Glomerular visceral epithelial cell (primary cell): ENCODE data around the gene IRS1.

Source experiments
- DNase-seq: peaks from one replicate; pipeline ENCODE4 v3.0.0-alpha.2; 2016; ENCODE audit errors: extremely low spot score

Gene IRS1

GRCh38 chr2:226758921-226759640, 40.5 kb downstream of the IRS1 start:
- peak; percentile 67 for DNase-seq

GRCh38 chr2:226756131-226756530, 43.5 kb downstream of the IRS1 start:
- DNase-seq, result peak; percentile 86

DNA sequence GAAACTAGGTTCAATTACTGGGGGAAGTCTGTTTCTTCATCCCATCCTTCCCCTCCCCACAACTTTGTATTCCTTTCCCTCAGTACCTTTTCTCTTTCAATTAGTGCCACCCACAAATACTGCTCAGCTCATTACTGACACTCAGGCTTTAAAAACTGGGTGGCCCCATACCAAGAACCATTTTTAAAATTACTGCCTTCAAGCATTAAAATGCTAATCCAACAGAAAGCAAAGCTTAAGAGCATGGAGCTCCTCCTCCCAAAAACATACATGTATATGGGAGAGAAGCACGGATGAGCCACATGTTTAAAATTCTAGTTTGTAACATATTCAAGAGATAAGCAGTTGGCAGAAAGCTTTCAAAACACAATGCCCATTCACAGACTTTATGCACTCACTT, 44.0 kb downstream of the IRS1 start:
- no peak for DNase-seq

GRCh38 chr2:226754821-226755604, 44.6 kb downstream of the IRS1 start:
- DNase-seq, result no peak

- DNase-seq, result no peak
Measured at GRCh38 chr2:226752887-226753286, 46.7 kb downstream of the IRS1 start.

GRCh38 chr2:226747288-226747687, 52.3 kb downstream of the IRS1 start:
- DNase-seq, result no peak

- DNase-seq, result no peak
Measured at GRCh38 chr2:226746196-226746800, 53.3 kb downstream of the IRS1 start.

DNA sequence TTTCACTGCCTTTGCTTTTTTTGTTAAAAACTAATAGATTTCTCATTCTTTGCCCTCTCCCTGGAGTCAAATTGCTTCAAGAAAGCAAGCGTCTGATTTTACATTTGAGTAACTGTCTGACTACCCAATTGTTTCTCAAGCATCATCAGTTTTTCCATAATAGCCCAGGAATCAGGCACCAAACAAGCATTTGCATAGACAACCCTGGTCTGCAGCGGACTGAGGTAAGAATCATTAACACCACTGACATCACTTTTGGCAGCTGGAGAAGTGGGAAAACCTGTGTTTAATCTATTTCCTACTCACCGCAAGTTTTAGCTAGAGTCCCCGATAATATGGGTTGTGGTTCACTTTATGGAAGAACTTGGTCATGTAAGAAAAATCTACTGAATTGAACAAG, 55.7 kb downstream of the IRS1 start:
- DNase-seq, result peak; percentile 89

GRCh38 chr2:226742347-226742746, 57.3 kb downstream of the IRS1 start:
- no peak for DNase-seq

- no peak for DNase-seq
Measured at GRCh38 chr2:226740039-226740648, 59.5 kb downstream of the IRS1 start.

DNA sequence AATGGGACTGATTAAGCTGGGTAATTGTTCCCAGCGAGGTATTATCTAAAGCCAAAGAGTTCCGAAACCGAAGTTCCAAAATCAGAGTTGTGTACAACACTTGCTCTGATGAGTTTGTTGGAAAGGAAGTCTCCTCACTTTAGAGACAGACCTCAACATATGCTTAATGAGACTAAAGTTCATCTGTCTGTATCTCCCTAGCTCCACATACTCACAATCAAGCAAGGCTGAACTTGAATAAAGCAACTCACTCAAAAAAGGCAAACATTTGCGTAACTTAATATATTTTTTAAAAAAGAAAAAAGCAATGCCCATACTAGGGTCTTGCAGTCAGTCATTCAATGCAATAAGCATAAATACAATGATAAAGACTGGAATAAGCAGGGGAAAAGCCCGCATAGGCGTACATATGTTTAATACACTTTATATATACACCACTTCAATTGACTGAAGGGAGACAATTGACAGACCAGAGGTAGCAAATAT, 60.0 kb downstream of the IRS1 start:
- no peak for DNase-seq

DNA sequence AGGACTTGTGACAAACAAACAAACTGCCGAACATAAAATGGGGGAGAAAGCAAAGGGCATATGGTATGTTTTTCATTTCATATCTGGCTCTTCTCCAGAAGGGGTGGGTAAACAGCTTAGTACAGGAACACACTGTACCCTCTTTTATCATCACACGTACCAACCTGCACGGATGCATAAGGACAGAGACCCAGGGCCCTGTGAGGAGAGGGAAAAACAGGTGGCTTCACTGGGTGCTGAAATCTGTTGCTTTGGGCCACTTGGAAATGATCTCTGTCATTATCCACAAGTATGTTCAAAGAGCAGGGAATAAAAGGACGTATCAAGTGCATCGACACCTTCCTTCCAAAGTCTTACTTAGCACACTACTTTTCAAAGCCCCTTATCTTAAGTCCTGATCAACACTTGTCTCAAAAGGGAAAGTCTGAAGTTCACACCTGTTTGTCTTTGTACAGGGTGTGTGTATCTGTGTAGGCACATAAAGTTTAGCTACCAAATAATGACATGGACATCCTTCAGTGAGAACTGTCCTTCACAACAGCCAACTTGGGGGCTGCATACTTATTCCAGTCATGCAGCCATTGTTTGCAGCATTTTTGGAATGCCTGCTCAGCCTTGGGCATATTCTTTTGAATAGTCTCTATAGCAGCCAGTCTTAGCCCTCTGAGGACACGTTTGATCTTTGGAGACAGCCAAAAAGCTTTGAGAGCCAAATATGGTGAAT, 60.6 kb downstream of the IRS1 start:
- DNase-seq, result no peak

- no peak for DNase-seq
Measured at GRCh38 chr2:226738191-226738820, 61.3 kb downstream of the IRS1 start.

DNA sequence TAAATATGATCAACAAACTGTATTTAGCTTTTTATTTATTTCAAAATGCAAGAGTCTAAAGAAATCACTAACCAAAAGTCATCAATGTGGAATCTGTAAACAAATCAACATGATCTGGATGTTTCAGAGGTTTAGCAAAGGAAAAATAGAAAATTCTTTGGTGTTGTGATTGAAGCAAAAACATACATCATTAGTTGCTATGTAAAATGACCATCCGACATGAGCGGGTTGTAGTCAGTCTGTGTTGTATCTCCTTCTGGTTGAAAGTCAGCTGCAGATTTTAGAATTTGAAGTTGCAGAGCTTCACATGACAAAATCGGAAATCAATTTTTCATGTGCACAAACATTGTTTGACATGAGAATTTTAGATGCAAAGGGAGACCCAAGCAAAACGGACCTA, 63.2 kb downstream of the IRS1 start:
- DNase-seq, result no peak

- DNase-seq, result no peak
Measured at GRCh38 chr2:226733927-226734564, 65.6 kb downstream of the IRS1 start.

- peak; percentile 9 for DNase-seq
Measured at GRCh38 chr2:226733189-226733858, 66.3 kb downstream of the IRS1 start.

DNA sequence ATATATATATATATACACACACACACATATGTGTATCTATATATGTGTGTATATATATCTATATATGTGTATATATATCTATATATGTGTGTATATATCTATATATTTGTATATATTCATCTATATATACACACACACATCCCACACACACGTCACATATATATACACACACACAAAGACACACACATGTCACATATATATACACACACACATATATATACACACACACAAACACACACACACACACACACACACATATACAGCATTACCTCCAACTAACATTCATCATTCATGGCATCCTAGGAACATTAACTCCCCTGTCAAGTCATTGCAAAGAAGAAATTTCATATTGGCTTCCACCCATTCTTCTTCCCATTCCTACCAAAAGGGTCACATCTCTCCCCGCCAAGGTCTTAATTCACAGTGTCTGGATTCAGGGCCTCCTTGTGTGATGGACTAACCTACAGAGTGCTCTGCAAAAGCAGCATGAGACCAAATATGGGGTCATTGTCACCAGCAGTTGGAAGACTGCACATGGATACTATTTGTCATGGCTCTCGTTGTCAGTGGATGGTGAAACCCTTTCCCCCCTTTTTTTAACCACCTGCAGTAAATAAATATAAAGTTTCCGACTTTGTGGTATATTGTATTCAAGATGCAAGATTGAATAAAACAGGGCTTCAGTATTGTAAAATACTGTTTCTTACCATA, 67.0 kb downstream of the IRS1 start:
- DNase-seq, result no peak

DNA sequence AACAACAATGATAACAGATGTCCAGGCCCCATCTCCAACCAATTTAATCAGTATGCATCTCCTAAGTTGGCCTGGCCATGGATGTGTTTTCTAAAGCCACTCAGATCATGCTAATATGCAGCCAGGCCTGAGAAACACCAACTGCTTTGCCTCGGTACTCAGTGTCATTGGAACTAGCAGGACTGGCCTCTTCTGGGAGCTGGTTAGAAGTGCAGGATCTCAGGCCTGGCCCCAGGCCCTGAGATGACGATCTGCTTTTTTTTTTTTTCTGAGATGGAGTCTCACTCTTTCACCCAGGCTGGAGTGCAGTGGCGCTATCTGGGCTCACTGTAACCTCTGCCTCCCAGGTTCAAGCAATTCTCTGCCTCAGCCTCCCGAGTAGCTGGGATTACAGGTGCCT, 69.1 kb downstream of the IRS1 start:
- DNase-seq, result peak; percentile 16

- no peak for DNase-seq
Measured at GRCh38 chr2:226728996-226729395, 70.6 kb downstream of the IRS1 start.
